Hypothalamus (tissue), 51 donors: Measurements from ENCODE around the gene SNRPF.
A peak's percentile ranks its signal among the peaks of the same experiment; 100 is the strongest.
"Not testable (repeated sequence)": the region's sequence is repeated elsewhere in the genome, so short reads cannot be mapped to it uniquely, and the experiment has no call there.

ENCODE experiments used
- DNase-seq, 51 donors: peaks; one replicate each; lab custom pipeline; 2025; lab: John Stamatoyannopoulos, UW

Gene SNRPF

GRCh38 chr12:95858451-95859343, at the start of gene SNRPF:
SNRPF (plus strand) TSS chr12:95858952; CDS start chr12:95859074, 122 bp downstream.
- peak; percentile 36 to 97 (median 90) for DNase-seq

DNA sequence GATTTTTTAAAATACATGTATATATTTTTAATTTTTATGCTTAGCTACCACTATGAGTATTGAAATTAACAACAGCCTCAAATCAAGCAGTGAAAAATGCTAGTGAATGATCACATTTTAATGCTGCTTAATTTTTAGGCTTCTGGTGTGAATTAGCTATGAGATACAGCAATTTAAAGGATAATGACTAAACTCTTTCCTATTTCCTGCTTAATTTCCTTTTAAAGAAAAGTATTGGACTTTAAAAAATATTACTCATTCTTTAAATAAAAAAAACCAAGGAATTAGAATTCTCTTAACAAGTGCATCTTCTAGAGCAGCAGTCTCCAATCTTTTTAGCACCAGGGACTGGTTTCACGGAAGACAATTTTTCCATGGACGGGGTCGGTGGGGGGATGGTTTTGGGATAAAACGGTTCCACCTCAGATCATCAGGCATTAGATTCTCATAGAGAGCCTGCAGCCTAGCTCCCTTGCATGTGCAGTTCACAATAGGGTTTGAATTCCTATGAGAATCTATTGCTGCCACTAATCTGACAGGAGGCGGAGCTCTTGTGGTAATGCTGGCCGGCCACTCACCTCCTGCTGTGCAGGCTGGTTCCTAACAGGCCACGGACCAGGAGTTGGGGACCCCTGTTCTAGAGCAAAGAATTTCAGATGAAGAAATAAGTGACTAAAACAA, 49.6 kb upstream of the SNRPF start:
- DNase-seq, result no peak

DNA sequence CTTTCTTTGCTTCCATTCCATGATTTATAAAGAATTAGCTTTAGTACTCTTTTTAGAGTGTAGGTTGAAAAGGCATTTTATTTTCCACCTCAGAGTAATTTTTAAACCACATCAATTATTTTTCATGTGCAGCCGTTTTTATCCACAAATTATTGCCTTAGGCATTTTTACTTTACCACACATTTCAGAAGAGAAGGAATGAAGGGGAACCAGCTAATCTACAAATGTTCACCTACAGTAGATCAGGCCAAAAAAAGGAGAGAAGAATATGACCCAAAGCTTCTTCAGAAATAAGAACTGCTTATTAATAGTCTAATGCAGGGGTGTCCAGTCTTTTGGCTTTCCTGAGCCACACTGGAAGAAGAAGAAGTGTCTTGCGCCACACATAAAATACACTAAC, 48.3 kb upstream of the SNRPF start:
- no peak for DNase-seq

DNA sequence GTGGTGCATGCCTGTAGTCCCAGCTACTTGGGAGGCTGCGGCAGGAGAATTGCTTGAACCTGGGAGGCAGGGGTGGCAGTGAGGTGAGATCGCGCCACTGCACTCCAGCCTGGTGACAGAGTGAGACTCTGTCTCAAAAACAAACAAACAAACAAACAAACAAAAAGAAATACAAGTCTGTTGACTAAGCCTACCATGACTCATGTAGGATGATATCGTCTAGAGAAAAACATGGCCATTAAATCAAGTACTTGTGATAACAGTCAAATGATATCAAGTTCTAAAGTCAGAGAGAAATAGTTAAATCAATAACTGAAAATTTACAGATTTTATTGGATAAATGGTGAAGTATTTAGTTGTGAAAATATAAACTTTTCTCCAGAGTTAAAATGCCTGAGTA, 46.6 kb upstream of the SNRPF start:
- not testable (repeated sequence) for DNase-seq

GRCh38 chr12:95815632-95816212, 43.0 kb upstream of the SNRPF start:
- DNase-seq, result peak in 1 of 51 donors; percentile 31

GRCh38 chr12:95820096-95820703, 38.6 kb upstream of the SNRPF start:
- peak in 9 of 51 donors; percentile 1 to 36 (median 6) for DNase-seq

DNA sequence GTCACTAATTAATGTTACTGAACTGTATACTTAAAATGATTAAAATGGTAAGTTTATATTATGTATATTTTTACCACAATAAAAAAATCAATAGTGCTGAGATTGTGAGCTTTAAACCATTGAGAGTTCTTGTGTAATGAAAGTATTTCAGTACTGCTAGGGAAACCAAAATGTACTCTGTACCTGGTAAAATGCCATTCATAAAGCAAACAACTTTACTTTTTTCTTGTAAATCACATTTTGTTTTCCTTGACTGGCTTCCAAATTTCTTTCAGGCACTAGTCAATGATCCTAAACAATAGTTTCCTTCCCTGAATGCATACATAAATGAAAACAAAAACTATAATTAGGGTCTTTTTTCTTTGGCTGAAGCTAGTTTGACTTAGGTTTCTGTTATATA, 29.4 kb upstream of the SNRPF start:
- DNase-seq, result no peak

GRCh38 chr12:95830335-95831089, 28.2 kb upstream of the SNRPF start:
- no peak for DNase-seq

GRCh38 chr12:95834572-95834971, 24.2 kb upstream of the SNRPF start:
- DNase-seq, result no peak

- no peak for DNase-seq
Observed at GRCh38 chr12:95836185-95836609, 22.6 kb upstream of the SNRPF start.

DNA sequence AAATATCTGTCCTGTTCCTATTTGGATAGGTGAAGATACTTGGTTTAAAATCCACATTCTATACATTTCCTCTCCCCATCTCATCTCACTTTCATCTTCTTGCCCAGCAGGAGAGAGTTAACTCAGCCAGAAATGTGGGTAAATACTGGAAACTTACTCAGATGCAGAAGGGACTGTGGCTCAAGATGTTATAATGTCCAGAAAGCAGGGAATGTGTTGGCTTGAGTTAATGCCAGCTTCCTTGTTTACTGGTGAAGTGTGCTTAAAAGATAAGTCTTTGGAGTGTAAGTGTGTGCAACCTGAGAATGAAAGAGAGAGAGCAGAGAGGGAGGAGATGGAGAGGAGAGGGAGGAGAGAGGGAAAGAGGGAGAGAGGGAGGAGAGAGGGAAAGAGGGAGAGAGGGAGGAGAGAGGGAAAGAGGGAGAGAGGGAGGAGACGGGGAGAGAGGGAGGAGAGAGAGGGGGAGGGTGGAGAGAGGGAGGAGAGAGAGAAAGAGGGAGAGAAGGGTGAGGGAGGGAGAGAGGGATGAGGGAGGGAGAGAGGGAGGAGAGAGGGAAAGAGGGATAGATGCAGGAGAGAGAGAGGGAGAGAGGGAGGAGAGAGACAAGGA, 22.0 kb upstream of the SNRPF start:
- DNase-seq, result no peak

- DNase-seq, result no peak
Observed at GRCh38 chr12:95837240-95838038, 21.3 kb upstream of the SNRPF start.

DNA sequence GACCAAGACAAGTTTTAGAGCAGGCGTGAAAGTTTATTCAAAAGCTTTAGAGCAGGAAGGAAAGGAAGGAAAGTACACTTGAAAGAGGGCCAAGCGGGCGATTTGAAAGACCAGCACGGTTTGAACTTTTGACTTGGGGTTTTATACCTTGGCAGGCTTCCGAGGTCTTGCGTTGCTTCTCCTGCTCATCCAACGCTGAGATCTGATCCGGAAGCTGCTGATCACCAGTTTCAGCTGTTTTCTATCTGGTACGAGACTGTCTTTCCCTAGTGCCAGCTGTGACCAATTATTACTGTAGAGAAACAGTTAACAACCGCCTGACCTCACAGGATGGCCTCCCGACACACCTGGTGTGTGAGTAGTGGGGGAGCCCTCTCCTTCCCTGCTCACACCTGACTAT, 20.6 kb upstream of the SNRPF start:
- no peak for DNase-seq

DNA sequence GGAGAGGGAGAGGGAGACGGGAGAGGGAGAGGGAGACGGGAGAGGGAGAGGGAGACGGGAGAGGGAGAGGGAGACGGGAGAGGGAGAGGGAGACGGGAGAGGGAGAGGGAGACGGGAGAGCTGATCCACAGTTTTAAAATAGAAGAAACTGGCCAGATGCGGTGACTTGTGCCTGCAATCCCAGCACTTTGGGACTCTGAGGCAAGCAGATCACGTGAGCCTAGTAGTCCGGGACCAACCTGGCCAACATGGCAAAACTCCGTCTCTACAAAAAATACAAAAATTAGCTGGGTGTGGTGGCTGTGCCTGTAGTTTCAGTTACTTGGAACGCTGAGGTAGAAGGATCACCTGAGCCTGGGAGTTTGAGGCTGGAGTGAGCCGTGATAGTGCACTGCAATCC, 16.3 kb upstream of the SNRPF start:
- not testable (repeated sequence) for DNase-seq

DNA sequence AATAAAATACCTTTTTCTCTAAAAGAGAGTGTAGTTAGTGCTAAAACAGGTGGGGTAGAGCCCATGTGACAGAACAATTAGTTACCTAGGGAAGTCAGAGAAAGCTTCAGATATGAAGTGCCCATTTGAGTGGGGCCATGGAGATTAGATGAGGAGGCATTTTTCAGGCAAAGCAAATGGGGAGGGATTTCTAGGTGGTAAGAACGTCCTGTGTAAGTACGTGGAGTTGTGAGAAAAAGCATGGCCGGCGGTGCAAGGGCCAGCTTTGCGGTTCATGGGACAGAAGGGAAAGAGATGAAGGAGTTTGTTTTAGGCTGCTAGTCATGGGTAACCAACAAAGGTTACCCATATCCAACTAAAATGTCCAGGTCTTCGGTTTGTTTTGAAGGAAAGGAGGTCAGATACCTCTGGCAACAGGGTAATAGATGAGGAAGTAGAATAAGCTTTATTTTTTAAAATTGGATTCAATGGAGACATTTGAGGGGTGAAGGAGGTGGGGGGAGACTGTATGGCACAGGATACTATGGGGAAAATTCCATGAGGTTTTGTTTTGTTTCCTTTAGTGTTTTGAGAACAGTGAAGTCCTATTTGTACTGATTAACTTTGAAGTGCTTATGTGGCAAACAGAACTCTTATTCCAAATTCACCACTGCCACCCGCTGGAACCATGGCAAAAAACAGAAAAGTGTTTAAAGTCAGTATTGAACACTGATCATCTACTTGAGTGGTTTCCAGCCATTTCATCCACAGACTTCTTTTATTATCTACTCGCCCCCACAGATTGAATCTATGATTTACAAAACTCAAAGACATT, 10.0 kb upstream of the SNRPF start:
- DNase-seq, result peak in 8 of 51 donors; percentile 1 to 15 (median 2)

DNA sequence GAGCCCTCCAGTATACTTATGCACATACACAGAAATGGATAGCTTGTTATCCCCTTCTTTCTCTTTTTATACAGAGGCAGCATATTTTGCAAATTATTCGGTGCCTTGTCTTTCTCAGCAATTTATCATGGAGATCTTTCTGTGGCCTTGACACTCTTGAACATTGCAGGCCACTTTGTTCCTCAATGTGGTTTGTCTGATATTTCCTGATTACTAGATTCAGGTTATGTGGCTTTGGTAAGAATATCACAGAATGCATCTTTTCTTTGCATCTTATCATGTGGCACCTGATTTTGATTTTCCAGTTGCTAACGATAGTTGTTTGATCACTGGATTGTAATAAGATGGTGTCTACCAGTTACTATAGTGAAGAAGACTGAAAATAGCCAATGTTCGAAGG, 7.1 kb upstream of the SNRPF start:
- DNase-seq, result no peak

- no peak for DNase-seq
Observed at GRCh38 chr12:95852133-95852532, 6.6 kb upstream of the SNRPF start.

- DNase-seq, result no peak
Observed at GRCh38 chr12:95857156-95857555, 1.6 kb upstream of the SNRPF start.
